Measurements from ENCODE around the gene BBOX1. TPM values are rescaled to one million over a fixed set of nuclear protein-coding genes. Genes with fewer than 3 reads are reported as not detected.

The BBOX1 gene
- polyA plus RNA-seq, 3 donors: not detected

- H2AFZ ChIP-seq (ENCODE audit: insufficient read depth, low read depth, low read length, poor library complexity, severe bottlenecking): no peak overlapping the region
- no peak overlapping the region for H3K4me2 ChIP-seq (replicated peaks; ENCODE audit: extremely low read depth, low read length, poor library complexity, severe bottlenecking)
- H3K4me1 Mint-ChIP-seq: no peaks in the 10 kb centered on the region
- no peaks in the 10 kb centered on the region for H3K79me2 ChIP-seq (ENCODE audit: insufficient read depth, low read length)
- intact Hi-C loops (cut with micrococcal nuclease): no loop called here
- H3K4me3 Mint-ChIP-seq: no peak overlapping the region
- H3K9ac ChIP-seq (ENCODE audit: insufficient read depth, low read length, poor library complexity, severe bottlenecking): no peak overlapping the region
- no peak overlapping the region for H3K4me3 ChIP-seq (replicated peaks in 1 of 3; ENCODE audit: low read depth in 2 of 3, low read length in 3 of 3)
- no peaks in the 10 kb centered on the region for H3K27me3 Mint-ChIP-seq (ENCODE audit: low read depth in 3 of 3)
- H3K36me3 Mint-ChIP-seq: no peaks in the 10 kb centered on the region
- H3K27ac Mint-ChIP-seq: no peak overlapping the region
- no peak for DNase-seq
- WGBS (ENCODE audit: insufficient coverage): no CpG with 5 or more reads among the region's 2 CpGs
- H3K27ac ChIP-seq (ENCODE audit: low read depth in 1 of 2, low read length in 2 of 2): no peak overlapping the region
- TF ChIP-seq CTCF (IDR thresholded peaks at IDR 0.05): no peak
- no peaks in the 10 kb centered on the region for H3K27me3 ChIP-seq (ENCODE audit: control insufficient read depth in 2 of 2, insufficient read depth in 2 of 2, low read length in 2 of 2)
- no peaks in the 10 kb centered on the region for H3K4me1 ChIP-seq (ENCODE audit: control insufficient read depth in 1 of 2, insufficient read depth in 2 of 2, low read length in 2 of 2)
- H3K9me3 ChIP-seq (replicated peaks in 1 of 2; ENCODE audit: control insufficient read depth in 1 of 2, insufficient read depth in 1 of 2, low read length in 2 of 2): peaks cover 2 to 31% of the 10 kb centered on the region in 2 donors
- peaks cover 6 to 18% (median 9%) of the 10 kb centered on the region in 7 donors for H3K9me3 Mint-ChIP-seq
- no peaks in the 10 kb centered on the region for H4K20me1 ChIP-seq (ENCODE audit: insufficient read depth, low read length)
- no peaks in the 10 kb centered on the region for H3K36me3 ChIP-seq (replicated peaks in 1 of 2; ENCODE audit: control insufficient read depth in 1 of 2, insufficient read depth in 2 of 2, low read length in 2 of 2)
Measured at GRCh38 chr11:27094120-27094519, 53.5 kb downstream of the BBOX1 start.

GRCh38 chr11:27095059-27095458 lies 54.4 kb downstream of the BBOX1 start:
- TF ChIP-seq CTCF (IDR thresholded peaks at IDR 0.05): no peak
- H3K27ac ChIP-seq (ENCODE audit: low read depth in 1 of 2, low read length in 2 of 2): no peak overlapping the region
- Mint-ChIP-seq H3K27me3 (ENCODE audit: low read depth in 3 of 3) (peaks cover 0 to 1% (median 0%) of the 10 kb centered on the region in 3 donors), H3K9me3 (peaks cover 7 to 15% (median 8%) of the 10 kb centered on the region in 7 donors), H3K36me3 (no peaks in the 10 kb centered on the region), H3K4me1 (no peaks in the 10 kb centered on the region), H3K27ac (no peak overlapping the region), H3K4me3 (no peak overlapping the region)
- H3K4me2 ChIP-seq (replicated peaks; ENCODE audit: extremely low read depth, low read length, poor library complexity, severe bottlenecking): no peak overlapping the region
- no peaks in the 10 kb centered on the region for H3K79me2 ChIP-seq (ENCODE audit: insufficient read depth, low read length)
- intact Hi-C loops (cut with micrococcal nuclease): no loop called here
- H3K4me1 ChIP-seq (ENCODE audit: control insufficient read depth in 1 of 2, insufficient read depth in 2 of 2, low read length in 2 of 2): no peaks in the 10 kb centered on the region
- H3K9me3 ChIP-seq (replicated peaks in 1 of 2; ENCODE audit: control insufficient read depth in 1 of 2, insufficient read depth in 1 of 2, low read length in 2 of 2): peaks cover 2 to 23% of the 10 kb centered on the region in 2 donors
- no CpG with 5 or more reads among the region's 2 CpGs for WGBS (ENCODE audit: insufficient coverage)
- H3K4me3 ChIP-seq (replicated peaks in 1 of 3; ENCODE audit: low read depth in 2 of 3, low read length in 3 of 3): no peak overlapping the region
- no peak for DNase-seq
- H3K9ac ChIP-seq (ENCODE audit: insufficient read depth, low read length, poor library complexity, severe bottlenecking): no peak overlapping the region
- no peaks in the 10 kb centered on the region for H4K20me1 ChIP-seq (ENCODE audit: insufficient read depth, low read length)
- no peaks in the 10 kb centered on the region for H3K36me3 ChIP-seq (replicated peaks in 1 of 2; ENCODE audit: control insufficient read depth in 1 of 2, insufficient read depth in 2 of 2, low read length in 2 of 2)
- no peak overlapping the region for H2AFZ ChIP-seq (ENCODE audit: insufficient read depth, low read depth, low read length, poor library complexity, severe bottlenecking)
- H3K27me3 ChIP-seq (ENCODE audit: control insufficient read depth in 2 of 2, insufficient read depth in 2 of 2, low read length in 2 of 2): no peaks in the 10 kb centered on the region

Data from CD14-positive monocyte (primary cell).